HEK293 (cell line): ENCODE results near the gene CADPS.
A peak's percentile ranks its signal among the peaks of the same experiment; 100 is the strongest.

ENCODE experiments used
- ZBTB20 ChIP-seq: fragments of 450-650 bp; formaldehyde crosslinking; IDR thresholded peaks from 2 replicates; pipeline ENCODE4 v1.5.1; 2016; ENCODE audit warnings: missing biosample characterization, missing genetic modification characterization
- ZBTB21 ChIP-seq: fragments of 450-650 bp; formaldehyde crosslinking; IDR thresholded peaks from 2 replicates; pipeline ENCODE4 v1.5.1; 2017; ENCODE audit warnings: missing biosample characterization, missing genetic modification characterization
- ZNF157 ChIP-seq: fragments of 450-650 bp; formaldehyde crosslinking; IDR thresholded peaks from 2 replicates; pipeline ENCODE4 v1.5.1; 2016; ENCODE audit warnings: missing biosample characterization, missing genetic modification characterization
- ZNF221 ChIP-seq: fragments of 450-650 bp; formaldehyde crosslinking; IDR thresholded peaks from 2 replicates; pipeline ENCODE4 v1.5.1; 2017; ENCODE audit warnings: missing biosample characterization, missing genetic modification characterization, borderline replicate concordance
- ZNF239 ChIP-seq: fragments of 450-650 bp; formaldehyde crosslinking; IDR thresholded peaks from 2 replicates; pipeline ENCODE4 v1.5.1; 2016; ENCODE audit warnings: missing biosample characterization, missing genetic modification characterization
- ZNF24 ChIP-seq: fragments of 450-650 bp; formaldehyde crosslinking; IDR thresholded peaks from 2 replicates; pipeline ENCODE4 v1.5.1; 2016; ENCODE audit warnings: missing biosample characterization, missing genetic modification characterization
- ZNF311 ChIP-seq: fragments of 450-650 bp; formaldehyde crosslinking; IDR thresholded peaks from 2 replicates; pipeline ENCODE4 v1.5.1; 2017; ENCODE audit warnings: missing biosample characterization, missing genetic modification characterization, borderline replicate concordance
- ZNF391 ChIP-seq: fragments of 450-650 bp; formaldehyde crosslinking; IDR thresholded peaks from 2 replicates; pipeline ENCODE4 v1.5.1; 2016; ENCODE audit warnings: low read depth, missing biosample characterization, missing genetic modification characterization, borderline replicate concordance
- ZNF394 ChIP-seq: fragments of 450-650 bp; formaldehyde crosslinking; IDR thresholded peaks from 2 replicates; pipeline ENCODE4 v1.5.1; 2016; ENCODE audit warnings: missing biosample characterization, missing genetic modification characterization, mild to moderate bottlenecking, moderate library complexity, borderline replicate concordance
- ZNF404 ChIP-seq: fragments of 450-650 bp; formaldehyde crosslinking; IDR thresholded peaks from 2 replicates; pipeline ENCODE4 v1.5.1; 2017; ENCODE audit warnings: missing biosample characterization, missing genetic modification characterization
- ZNF48 ChIP-seq: fragments of 450-650 bp; formaldehyde crosslinking; IDR thresholded peaks from 2 replicates; pipeline ENCODE4 v1.5.1; 2016; ENCODE audit warnings: missing biosample characterization, missing genetic modification characterization
- ZNF530 ChIP-seq: fragments of 450-650 bp; formaldehyde crosslinking; IDR thresholded peaks from 2 replicates; pipeline ENCODE4 v1.5.1; 2016; ENCODE audit warnings: low read depth, missing biosample characterization, missing genetic modification characterization
- ZNF610 ChIP-seq: fragments of 450-650 bp; formaldehyde crosslinking; IDR thresholded peaks from 2 replicates; pipeline ENCODE4 v1.5.1; 2016; ENCODE audit warnings: missing biosample characterization, missing genetic modification characterization, borderline replicate concordance
- ZNF670 ChIP-seq: fragments of 450-650 bp; formaldehyde crosslinking; IDR thresholded peaks from 2 replicates; pipeline ENCODE4 v1.5.1; 2016; ENCODE audit warnings: missing biosample characterization, missing genetic modification characterization, low read depth
- ZNF777 ChIP-seq: fragments of 450-650 bp; formaldehyde crosslinking; IDR thresholded peaks from 2 replicates; pipeline ENCODE4 v1.5.1; 2017; ENCODE audit warnings: missing biosample characterization, missing genetic modification characterization, borderline replicate concordance
- ZSCAN23 ChIP-seq: fragments of 450-650 bp; formaldehyde crosslinking; IDR thresholded peaks from 2 replicates; pipeline ENCODE4 v1.5.1; 2016; ENCODE audit warnings: missing biosample characterization, missing genetic modification characterization
- TF ChIP-seq, protein P1 (sequence below): fragments of 450-650 bp; formaldehyde crosslinking; IDR thresholded peaks from 2 replicates; pipeline ENCODE4 v1.5.1; 2016; ENCODE audit warnings: missing biosample characterization, missing genetic modification characterization
- TF ChIP-seq, protein P2 (sequence below): fragments of 450-650 bp; formaldehyde crosslinking; IDR thresholded peaks from 2 replicates; pipeline ENCODE4 v1.5.1; 2016; ENCODE audit warnings: missing biosample characterization, missing genetic modification characterization, borderline replicate concordance
- TF ChIP-seq, protein P3 (sequence below): fragments of 450-650 bp; formaldehyde crosslinking; IDR thresholded peaks from 2 replicates; pipeline ENCODE4 v1.5.1; 2016; ENCODE audit warnings: missing biosample characterization, missing genetic modification characterization
- TF ChIP-seq, protein P4 (sequence below): fragments of 450-650 bp; formaldehyde crosslinking; IDR thresholded peaks from 2 replicates; pipeline ENCODE4 v1.5.1; 2017; ENCODE audit warnings: missing biosample characterization, mild to moderate bottlenecking, missing genetic modification characterization, moderate library complexity
- TF ChIP-seq, protein P5 (sequence below): fragments of 450-650 bp; formaldehyde crosslinking; IDR thresholded peaks from 2 replicates; pipeline ENCODE4 v1.5.1; 2016; ENCODE audit warnings: missing biosample characterization, missing genetic modification characterization
- TF ChIP-seq, protein P6 (sequence below): fragments of 450-650 bp; formaldehyde crosslinking; IDR thresholded peaks from 2 replicates; pipeline ENCODE4 v1.5.1; 2016; ENCODE audit warnings: missing biosample characterization, missing genetic modification characterization

CADPS gene

DNA sequence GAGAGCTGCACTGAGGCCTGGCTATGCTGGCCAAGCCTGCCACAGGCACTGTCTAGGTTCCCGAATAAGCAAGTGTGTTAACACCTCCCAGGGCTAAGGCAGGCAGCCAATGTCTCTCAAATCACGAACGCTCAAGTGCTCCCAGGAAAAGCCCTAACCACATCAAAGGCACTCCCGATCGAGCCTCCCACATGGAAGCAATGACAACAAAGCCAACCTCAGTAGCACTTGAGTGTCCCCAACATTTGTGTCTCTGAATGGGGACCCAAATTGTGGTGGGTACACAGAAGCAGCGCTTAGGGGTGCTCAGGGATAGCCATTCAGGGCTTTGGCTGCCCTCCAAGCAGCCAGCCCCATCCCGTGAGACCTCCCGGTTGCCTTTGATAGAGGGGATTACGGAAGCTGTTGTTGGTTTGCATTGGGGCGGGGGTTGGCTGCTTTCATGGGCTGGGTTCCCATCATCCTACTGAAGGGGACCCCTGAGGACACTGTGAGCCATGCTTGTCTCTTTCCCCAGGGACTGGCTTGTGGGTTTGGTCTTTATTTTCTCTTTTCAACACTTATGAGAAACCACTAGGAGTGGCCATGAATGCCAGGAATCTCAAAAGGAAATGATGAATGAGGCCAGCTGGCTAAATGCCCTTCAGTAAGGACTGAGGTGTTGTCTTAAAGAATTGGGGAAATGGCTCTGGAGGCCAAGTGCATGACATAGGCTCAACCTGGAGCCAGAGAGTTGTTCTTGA lies 267.8 kb downstream of the CADPS start (continued):
- TF ChIP-seq, protein P1, sequence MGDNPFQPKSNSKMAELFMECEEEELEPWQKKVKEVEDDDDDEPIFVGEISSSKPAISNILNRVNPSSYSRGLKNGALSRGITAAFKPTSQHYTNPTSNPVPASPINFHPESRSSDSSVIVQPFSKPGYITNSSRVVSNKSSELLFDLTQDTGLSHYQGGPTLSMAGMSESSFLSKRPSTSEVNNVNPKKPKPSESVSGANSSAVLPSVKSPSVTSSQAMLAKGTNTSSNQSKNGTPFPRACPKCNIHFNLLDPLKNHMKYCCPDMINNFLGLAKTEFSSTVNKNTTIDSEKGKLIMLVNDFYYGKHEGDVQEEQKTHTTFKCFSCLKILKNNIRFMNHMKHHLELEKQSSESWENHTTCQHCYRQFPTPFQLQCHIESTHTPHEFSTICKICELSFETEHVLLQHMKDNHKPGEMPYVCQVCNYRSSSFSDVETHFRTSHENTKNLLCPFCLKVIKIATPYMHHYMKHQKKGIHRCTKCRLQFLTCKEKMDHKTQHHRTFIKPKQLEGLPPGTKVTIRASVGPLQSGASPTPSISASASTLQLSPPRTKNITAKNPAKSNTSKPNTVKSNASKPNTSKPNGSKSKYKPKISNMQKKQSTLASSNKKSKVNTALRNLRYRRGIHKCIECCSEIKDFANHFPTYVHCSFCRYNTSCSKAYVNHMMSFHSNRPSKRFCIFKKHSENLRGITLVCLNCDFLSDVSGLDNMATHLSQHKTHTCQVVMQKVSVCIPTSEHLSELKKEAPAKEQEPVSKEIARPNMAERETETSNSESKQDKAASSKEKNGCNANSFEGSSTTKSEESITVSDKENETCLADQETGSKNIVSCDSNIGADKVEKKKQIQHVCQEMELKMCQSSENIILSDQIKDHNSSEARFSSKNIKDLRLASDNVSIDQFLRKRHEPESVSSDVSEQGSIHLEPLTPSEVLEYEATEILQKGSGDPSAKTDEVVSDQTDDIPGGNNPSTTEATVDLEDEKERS = no peak
- TF ChIP-seq, protein P2, sequence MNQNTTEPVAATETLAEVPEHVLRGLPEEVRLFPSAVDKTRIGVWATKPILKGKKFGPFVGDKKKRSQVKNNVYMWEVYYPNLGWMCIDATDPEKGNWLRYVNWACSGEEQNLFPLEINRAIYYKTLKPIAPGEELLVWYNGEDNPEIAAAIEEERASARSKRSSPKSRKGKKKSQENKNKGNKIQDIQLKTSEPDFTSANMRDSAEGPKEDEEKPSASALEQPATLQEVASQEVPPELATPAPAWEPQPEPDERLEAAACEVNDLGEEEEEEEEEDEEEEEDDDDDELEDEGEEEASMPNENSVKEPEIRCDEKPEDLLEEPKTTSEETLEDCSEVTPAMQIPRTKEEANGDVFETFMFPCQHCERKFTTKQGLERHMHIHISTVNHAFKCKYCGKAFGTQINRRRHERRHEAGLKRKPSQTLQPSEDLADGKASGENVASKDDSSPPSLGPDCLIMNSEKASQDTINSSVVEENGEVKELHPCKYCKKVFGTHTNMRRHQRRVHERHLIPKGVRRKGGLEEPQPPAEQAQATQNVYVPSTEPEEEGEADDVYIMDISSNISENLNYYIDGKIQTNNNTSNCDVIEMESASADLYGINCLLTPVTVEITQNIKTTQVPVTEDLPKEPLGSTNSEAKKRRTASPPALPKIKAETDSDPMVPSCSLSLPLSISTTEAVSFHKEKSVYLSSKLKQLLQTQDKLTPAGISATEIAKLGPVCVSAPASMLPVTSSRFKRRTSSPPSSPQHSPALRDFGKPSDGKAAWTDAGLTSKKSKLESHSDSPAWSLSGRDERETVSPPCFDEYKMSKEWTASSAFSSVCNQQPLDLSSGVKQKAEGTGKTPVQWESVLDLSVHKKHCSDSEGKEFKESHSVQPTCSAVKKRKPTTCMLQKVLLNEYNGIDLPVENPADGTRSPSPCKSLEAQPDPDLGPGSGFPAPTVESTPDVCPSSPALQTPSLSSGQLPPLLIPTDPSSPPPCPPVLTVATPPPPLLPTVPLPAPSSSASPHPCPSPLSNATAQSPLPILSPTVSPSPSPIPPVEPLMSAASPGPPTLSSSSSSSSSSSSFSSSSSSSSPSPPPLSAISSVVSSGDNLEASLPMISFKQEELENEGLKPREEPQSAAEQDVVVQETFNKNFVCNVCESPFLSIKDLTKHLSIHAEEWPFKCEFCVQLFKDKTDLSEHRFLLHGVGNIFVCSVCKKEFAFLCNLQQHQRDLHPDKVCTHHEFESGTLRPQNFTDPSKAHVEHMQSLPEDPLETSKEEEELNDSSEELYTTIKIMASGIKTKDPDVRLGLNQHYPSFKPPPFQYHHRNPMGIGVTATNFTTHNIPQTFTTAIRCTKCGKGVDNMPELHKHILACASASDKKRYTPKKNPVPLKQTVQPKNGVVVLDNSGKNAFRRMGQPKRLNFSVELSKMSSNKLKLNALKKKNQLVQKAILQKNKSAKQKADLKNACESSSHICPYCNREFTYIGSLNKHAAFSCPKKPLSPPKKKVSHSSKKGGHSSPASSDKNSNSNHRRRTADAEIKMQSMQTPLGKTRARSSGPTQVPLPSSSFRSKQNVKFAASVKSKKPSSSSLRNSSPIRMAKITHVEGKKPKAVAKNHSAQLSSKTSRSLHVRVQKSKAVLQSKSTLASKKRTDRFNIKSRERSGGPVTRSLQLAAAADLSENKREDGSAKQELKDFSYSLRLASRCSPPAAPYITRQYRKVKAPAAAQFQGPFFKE (tag by site-specific recombination) = no peak
- TF ChIP-seq ZNF221 (tag by site-specific recombination) = no peak
- peak; percentile 48; the same call in 1 of the 2 replicates for TF ChIP-seq ZBTB21
- TF ChIP-seq ZNF48 (tag by site-specific recombination) = no peak
- TF ChIP-seq ZNF391 (tag by site-specific recombination) = no peak
- TF ChIP-seq ZNF24 (tag by site-specific recombination) = no peak
- TF ChIP-seq, protein P3, sequence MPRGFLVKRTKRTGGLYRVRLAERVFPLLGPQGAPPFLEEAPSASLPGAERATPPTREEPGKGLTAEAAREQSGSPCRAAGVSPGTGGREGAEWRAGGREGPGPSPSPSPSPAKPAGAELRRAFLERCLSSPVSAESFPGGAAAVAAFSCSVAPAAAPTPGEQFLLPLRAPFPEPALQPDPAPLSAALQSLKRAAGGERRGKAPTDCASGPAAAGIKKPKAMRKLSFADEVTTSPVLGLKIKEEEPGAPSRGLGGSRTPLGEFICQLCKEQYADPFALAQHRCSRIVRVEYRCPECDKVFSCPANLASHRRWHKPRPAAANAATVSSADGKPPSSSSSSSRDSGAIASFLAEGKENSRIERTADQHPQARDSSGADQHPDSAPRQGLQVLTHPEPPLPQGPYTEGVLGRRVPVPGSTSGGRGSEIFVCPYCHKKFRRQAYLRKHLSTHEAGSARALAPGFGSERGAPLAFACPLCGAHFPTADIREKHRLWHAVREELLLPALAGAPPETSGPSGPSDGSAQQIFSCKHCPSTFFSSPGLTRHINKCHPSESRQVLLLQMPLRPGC (tag by site-specific recombination) = 0 out of 2 replicates have a peak, but pooled peaks have one; percentile 7
- TF ChIP-seq ZNF157 (tag by site-specific recombination) = no peak
- TF ChIP-seq, protein P4, sequence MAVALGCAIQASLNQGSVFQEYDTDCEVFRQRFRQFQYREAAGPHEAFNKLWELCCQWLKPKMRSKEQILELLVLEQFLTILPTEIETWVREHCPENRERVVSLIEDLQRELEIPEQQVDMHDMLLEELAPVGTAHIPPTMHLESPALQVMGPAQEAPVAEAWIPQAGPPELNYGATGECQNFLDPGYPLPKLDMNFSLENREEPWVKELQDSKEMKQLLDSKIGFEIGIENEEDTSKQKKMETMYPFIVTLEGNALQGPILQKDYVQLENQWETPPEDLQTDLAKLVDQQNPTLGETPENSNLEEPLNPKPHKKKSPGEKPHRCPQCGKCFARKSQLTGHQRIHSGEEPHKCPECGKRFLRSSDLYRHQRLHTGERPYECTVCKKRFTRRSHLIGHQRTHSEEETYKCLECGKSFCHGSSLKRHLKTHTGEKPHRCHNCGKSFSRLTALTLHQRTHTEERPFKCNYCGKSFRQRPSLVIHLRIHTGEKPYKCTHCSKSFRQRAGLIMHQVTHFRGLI = peak; percentile 55; the same call in 1 of the 2 replicates
- TF ChIP-seq ZNF610 (tag by site-specific recombination) = no peak
- no peak for TF ChIP-seq ZNF530 (tag by site-specific recombination)
- no peak for TF ChIP-seq ZSCAN23 (tag by site-specific recombination)
- TF ChIP-seq ZNF239 = no peak
- no peak for TF ChIP-seq ZNF777 (tag by site-specific recombination)
- TF ChIP-seq, protein P5, sequence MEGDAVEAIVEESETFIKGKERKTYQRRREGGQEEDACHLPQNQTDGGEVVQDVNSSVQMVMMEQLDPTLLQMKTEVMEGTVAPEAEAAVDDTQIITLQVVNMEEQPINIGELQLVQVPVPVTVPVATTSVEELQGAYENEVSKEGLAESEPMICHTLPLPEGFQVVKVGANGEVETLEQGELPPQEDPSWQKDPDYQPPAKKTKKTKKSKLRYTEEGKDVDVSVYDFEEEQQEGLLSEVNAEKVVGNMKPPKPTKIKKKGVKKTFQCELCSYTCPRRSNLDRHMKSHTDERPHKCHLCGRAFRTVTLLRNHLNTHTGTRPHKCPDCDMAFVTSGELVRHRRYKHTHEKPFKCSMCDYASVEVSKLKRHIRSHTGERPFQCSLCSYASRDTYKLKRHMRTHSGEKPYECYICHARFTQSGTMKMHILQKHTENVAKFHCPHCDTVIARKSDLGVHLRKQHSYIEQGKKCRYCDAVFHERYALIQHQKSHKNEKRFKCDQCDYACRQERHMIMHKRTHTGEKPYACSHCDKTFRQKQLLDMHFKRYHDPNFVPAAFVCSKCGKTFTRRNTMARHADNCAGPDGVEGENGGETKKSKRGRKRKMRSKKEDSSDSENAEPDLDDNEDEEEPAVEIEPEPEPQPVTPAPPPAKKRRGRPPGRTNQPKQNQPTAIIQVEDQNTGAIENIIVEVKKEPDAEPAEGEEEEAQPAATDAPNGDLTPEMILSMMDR (tag by site-specific recombination) = no peak
- TF ChIP-seq, protein P6, sequence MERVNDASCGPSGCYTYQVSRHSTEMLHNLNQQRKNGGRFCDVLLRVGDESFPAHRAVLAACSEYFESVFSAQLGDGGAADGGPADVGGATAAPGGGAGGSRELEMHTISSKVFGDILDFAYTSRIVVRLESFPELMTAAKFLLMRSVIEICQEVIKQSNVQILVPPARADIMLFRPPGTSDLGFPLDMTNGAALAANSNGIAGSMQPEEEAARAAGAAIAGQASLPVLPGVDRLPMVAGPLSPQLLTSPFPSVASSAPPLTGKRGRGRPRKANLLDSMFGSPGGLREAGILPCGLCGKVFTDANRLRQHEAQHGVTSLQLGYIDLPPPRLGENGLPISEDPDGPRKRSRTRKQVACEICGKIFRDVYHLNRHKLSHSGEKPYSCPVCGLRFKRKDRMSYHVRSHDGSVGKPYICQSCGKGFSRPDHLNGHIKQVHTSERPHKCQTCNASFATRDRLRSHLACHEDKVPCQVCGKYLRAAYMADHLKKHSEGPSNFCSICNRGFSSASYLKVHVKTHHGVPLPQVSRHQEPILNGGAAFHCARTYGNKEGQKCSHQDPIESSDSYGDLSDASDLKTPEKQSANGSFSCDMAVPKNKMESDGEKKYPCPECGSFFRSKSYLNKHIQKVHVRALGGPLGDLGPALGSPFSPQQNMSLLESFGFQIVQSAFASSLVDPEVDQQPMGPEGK (tag by site-specific recombination) = peak; percentile 49; the same call in 1 of the 2 replicates
- no peak for TF ChIP-seq ZNF670
- peak; percentile 63 for TF ChIP-seq ZBTB20 (tag by site-specific recombination)
- no peak for TF ChIP-seq ZNF394 (tag by site-specific recombination)
- TF ChIP-seq ZNF311 (tag by site-specific recombination) = no peak
- no peak for TF ChIP-seq ZNF404 (tag by site-specific recombination)
